GM12865 (cell line): ENCODE results near the gene CHST12.
A peak's percentile ranks its signal among the peaks of the same experiment; 100 is the strongest.

Experiments used
- DNase-seq: peaks from one replicate; pipeline ENCODE4 v3.0.0; 2010; ENCODE audit warnings: low read depth
- H3K4me3 ChIP-seq: 2 replicates; pipeline ENCODE4 v1.5.1; 2011; ENCODE audit warnings: mild to moderate bottlenecking, low read depth, low read length, control low read depth
- TF ChIP-seq, protein P1 (sequence below): IDR thresholded peaks from 2 replicates; pipeline ENCODE4 v1.5.1; 2011; ENCODE audit warnings: low read length, control low read depth, low read depth, inconsistent platforms; ENCODE audit not compliant: insufficient read depth; ENCODE audit errors: missing control alignments

CHST12 gene

DNA sequence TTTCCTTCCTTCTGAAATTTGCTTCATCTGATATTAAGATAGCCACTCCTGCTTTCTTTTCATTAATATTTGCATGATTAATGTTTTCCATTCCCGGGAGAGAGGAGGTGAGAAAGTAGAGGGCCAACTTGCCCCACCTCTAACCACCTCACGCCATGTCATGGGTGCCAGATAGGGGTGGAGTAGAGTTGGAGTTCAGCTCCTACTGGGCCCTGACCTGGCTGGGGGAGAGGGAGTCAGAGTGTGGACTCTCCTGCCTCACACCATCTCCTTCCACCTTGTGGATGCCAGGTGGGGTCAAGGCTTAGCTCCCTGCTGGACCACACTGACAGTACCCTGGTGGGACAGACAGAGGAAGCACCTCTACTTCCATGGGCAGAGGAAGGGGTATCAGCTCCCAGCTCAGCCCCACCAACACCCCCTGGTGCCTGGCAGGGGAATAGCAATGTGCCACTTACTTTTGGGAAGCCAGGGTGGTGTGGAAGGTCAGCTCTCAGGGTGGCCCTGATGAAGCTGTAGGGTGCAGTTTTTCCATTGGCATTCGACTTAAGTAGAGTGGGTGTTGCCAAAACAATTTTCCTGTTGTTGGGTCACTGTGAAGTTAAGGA lies 28.0 kb downstream of the CHST12 start:
- TF ChIP-seq, protein P1, sequence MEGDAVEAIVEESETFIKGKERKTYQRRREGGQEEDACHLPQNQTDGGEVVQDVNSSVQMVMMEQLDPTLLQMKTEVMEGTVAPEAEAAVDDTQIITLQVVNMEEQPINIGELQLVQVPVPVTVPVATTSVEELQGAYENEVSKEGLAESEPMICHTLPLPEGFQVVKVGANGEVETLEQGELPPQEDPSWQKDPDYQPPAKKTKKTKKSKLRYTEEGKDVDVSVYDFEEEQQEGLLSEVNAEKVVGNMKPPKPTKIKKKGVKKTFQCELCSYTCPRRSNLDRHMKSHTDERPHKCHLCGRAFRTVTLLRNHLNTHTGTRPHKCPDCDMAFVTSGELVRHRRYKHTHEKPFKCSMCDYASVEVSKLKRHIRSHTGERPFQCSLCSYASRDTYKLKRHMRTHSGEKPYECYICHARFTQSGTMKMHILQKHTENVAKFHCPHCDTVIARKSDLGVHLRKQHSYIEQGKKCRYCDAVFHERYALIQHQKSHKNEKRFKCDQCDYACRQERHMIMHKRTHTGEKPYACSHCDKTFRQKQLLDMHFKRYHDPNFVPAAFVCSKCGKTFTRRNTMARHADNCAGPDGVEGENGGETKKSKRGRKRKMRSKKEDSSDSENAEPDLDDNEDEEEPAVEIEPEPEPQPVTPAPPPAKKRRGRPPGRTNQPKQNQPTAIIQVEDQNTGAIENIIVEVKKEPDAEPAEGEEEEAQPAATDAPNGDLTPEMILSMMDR = peak; percentile 46
- H3K4me3 ChIP-seq = no peak overlapping the region
- DNase-seq = no peak

DNA sequence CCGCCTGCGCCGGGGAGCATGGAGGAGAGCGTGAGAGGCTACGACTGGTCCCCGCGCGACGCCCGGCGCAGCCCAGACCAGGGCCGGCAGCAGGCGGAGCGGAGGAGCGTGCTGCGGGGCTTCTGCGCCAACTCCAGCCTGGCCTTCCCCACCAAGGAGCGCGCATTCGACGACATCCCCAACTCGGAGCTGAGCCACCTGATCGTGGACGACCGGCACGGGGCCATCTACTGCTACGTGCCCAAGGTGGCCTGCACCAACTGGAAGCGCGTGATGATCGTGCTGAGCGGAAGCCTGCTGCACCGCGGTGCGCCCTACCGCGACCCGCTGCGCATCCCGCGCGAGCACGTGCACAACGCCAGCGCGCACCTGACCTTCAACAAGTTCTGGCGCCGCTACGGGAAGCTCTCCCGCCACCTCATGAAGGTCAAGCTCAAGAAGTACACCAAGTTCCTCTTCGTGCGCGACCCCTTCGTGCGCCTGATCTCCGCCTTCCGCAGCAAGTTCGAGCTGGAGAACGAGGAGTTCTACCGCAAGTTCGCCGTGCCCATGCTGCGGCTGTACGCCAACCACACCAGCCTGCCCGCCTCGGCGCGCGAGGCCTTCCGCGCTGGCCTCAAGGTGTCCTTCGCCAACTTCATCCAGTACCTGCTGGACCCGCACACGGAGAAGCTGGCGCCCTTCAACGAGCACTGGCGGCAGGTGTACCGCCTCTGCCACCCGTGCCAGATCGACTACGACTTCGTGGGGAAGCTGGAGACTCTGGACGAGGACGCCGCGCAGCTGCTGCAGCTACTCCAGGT lies 29.7 kb downstream of the CHST12 start:
- no peak for DNase-seq
- TF ChIP-seq, protein P1 = no peak
- no peak overlapping the region for H3K4me3 ChIP-seq

DNA sequence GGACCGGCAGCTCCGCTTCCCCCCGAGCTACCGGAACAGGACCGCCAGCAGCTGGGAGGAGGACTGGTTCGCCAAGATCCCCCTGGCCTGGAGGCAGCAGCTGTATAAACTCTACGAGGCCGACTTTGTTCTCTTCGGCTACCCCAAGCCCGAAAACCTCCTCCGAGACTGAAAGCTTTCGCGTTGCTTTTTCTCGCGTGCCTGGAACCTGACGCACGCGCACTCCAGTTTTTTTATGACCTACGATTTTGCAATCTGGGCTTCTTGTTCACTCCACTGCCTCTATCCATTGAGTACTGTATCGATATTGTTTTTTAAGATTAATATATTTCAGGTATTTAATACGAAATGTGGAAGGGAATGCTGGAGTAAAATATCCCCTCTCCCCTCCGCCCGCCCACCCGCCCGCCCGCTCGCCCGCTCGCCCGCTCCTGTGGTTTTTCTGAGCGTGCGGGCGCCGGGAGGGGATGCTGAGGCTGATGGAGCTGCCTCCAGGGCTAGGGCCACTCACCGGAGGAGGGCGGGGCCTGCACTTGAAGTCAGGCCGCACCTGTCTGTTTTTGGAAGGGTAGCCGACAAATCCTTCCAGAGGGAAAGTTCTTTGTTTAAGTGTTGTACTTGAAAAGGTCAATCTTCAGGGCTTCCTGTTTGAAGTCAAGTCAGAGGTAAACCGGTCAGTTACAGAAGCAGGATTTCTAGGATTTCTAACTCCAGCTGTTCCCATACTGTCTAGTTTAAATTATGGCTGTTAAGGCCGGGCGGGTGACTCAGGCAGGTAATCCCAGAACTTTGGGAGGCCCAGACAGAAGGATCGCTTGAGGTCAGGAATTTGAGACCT lies 30.5 kb downstream of the CHST12 start:
- H3K4me3 ChIP-seq = no peak overlapping the region
- DNase-seq = no peak
- TF ChIP-seq, protein P1 = no peak

DNA sequence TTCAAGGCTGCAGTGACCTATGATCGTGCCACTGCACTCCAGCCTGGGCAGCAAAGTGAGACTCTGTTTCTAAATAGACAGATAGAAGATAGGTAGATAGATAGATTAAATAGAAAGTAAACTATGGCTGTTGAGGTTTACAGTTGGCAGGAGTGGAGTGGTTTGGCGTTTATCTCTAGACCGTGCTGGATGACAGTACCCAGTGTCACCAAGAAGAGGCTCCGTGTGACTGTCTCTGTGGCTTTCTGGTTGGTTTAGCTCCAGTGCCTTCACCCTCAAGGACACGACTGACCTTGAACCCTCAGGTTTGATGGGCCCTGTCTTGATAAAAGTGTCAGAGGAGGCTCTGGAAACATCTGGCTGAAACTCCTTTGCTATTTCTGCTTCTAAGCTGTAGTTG lies 31.7 kb downstream of the CHST12 start:
- no peak overlapping the region for H3K4me3 ChIP-seq
- no peak for DNase-seq
- TF ChIP-seq, protein P1 = no peak

DNA sequence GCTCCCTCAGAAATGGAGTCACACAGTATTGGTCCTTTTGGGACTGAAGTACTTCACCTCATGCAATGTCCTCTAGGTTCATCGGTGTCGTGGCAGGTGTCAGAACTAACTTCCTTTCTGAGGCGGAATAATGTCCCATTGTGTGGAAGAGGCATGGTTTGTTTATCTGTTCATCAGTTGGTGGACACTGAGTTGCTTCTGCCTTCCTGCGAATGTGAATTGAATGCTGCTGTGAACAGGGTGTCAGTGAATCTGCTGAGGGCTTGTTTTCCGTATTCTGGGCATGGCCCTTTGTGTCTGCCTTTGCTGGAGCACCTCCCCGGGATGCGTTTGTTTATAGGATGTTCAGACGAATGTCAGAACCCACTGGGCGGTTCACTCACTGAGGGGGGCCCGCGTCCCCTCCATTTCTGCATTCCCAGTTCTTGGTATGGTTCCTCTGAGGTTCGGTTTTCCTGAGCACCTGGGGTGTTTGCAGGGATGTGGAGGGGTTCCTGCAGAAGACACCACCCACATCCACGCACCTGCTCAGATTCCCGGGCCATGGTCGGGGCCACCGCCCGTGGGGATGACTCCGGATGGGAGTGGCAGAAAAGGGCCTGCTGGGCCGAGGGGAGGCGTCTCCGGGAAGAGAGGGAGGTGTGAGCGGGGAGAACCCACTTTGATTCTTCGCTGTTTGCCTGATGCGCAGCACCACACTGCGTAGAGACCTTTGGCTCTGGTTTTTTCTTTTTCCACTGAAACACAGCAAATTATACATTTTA lies 33.1 kb downstream of the CHST12 start:
- H3K4me3 ChIP-seq = no peak overlapping the region
- DNase-seq = no peak
- TF ChIP-seq, protein P1 = no peak

DNA sequence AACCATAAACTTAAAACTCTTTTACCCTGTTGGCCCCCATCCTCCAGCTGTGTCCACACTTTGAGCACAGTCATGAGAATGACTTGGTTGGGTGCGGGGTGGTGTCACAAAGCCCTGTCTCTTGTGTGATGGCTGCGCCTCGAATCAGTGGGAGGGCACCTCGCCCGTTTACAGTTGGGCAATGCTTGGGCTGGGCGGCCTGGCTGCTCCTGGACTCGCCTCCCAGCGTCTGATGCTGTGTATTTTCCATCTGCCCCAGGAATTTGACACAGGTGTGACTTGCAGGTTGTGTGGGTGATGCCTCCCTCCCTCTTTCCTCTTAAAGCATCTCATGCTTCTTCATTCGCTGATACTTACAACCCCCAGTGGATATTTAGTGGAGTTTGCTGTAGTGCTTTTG lies 33.7 kb downstream of the CHST12 start:
- DNase-seq = no peak
- TF ChIP-seq, protein P1 = no peak
- H3K4me3 ChIP-seq = no peak overlapping the region
